ENCODE data around the gene KIF9. TPM values are rescaled to one million over a fixed set of nuclear protein-coding genes. Genes with fewer than 3 reads are reported as not detected.
"Not testable (repeated sequence)": the region's sequence is repeated elsewhere in the genome, so short reads cannot be mapped to it uniquely, and the experiment has no call there.

The KIF9 gene
- total RNA-seq, 4 donors from 2014 or later: 1.1 to 9.2 (median 7.5) TPM

DNA sequence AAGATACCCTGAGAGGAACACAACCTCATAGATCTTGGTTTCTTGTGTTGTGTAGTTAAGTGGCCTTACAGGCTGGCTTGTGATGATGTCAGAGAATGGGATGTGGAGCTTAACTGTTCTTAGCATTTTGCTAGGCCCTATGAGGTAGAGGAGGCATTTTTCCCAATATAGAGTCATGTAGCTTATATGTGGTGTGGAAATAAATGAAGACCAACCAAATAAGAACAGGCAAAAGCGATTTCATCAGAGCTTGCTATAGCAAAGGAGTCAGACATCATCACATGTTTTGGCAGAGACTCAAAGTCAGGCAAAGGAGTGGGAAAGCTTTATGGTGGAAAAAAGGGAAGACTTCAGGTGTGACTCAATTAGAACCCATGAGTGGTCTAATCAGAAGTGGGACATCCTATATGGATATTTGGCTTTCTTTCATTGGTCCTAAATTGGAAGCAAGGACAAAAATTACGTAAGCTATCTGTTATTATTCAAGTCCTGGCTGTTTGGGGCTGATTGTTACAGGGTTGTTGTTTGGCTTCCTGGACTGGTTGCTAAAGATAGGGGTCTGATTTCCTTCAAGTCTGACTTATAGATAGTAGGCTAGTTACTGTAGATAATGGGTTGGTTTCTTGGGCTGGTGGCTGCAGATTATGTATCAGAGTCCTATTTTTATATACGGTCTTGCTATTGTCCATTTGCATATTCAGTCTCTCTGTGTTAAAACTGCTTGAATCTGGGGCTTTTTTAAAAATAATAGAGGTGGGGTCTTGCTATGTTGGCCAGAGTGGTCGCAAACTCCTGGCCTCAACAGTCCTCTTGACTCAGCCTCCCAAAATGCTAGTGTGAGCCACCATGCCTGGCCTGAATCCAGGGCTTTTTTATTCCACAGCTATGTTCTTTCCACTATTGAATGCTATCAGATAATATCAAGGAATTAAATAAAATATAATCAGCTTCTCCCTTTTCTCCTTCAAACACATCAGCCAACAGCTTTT is 88.4 kb downstream of the KIF9 start:
- DNase-seq: no peak
- H3K4me1 ChIP-seq: no peaks in the 10 kb centered on the region
- intact Hi-C loops (cut with DNase I): no loop called here
- no peaks in the 10 kb centered on the region for H3K27me3 ChIP-seq
- TF ChIP-seq, protein P1, sequence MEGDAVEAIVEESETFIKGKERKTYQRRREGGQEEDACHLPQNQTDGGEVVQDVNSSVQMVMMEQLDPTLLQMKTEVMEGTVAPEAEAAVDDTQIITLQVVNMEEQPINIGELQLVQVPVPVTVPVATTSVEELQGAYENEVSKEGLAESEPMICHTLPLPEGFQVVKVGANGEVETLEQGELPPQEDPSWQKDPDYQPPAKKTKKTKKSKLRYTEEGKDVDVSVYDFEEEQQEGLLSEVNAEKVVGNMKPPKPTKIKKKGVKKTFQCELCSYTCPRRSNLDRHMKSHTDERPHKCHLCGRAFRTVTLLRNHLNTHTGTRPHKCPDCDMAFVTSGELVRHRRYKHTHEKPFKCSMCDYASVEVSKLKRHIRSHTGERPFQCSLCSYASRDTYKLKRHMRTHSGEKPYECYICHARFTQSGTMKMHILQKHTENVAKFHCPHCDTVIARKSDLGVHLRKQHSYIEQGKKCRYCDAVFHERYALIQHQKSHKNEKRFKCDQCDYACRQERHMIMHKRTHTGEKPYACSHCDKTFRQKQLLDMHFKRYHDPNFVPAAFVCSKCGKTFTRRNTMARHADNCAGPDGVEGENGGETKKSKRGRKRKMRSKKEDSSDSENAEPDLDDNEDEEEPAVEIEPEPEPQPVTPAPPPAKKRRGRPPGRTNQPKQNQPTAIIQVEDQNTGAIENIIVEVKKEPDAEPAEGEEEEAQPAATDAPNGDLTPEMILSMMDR (IDR thresholded peaks at IDR 0.05): no peak
- no peak for TF ChIP-seq POLR2A (IDR thresholded peaks at IDR 0.05)
- whole genome bisulfite sequencing, 2 donors: 79 to 97% methylated on average over 4 of the region's 4 CpGs
- H3K36me3 ChIP-seq: no peaks in the 10 kb centered on the region
- H3K4me3 ChIP-seq: no peak overlapping the region
- no peak overlapping the region for H3K27ac ChIP-seq
- H3K9me3 ChIP-seq: no peaks in the 10 kb centered on the region

- Histone ChIP-seq H3K36me3 (no peaks in the 10 kb centered on the region), H3K27me3 (no peaks in the 10 kb centered on the region), H3K4me1 (no peaks in the 10 kb centered on the region), H3K9me3 (no peaks in the 10 kb centered on the region), H3K4me3 (no peak overlapping the region), H3K27ac (no peak overlapping the region)
- 89 to 100% methylated on average over 2 of the region's 2 CpGs for WGBS, 2 donors
- intact Hi-C loops (cut with DNase I): no loop called here
- TF ChIP-seq POLR2A (IDR thresholded peaks at IDR 0.05): no peak
- TF ChIP-seq, protein P1 (IDR thresholded peaks at IDR 0.05): no peak
- DNase-seq: no peak
These were observed 96.3 kb downstream of the KIF9 start for GRCh38 chr3:47186285-47186684.

DNA sequence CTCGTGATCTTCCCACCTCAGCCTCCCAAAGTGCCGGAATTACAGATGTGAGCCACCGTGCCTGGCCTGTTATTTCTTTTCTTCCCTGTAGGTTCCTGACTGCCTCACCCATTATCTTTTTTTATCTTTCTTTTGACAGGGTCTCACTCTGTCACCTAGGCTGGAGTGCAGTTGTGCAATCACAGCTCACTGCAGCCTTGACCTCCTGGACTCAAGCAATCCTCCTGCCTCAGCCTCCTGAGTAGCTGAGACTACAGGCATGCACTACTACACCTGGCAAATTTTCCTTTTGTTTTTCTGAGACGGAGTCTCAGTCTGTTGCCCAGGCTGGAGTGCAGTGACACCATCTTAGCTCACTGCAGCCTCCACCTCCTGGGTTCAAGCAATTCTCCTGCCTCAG is 100.9 kb downstream of the KIF9 start:
- intact Hi-C loops (cut with DNase I); H3K4me1 ChIP-seq; DNase-seq; H3K4me3 ChIP-seq; H3K27me3 ChIP-seq; H3K27ac ChIP-seq; H3K9me3 ChIP-seq: not testable (repeated sequence)
- 83 to 93% methylated on average over 4 of the region's 4 CpGs for WGBS, 2 donors
- peaks cover 0 to 13% (median 0%) of the 10 kb centered on the region in 3 donors for H3K36me3 ChIP-seq

GRCh38 chr3:47180011-47180410 is 102.6 kb downstream of the KIF9 start:
- peaks cover 0 to 18% (median 0%) of the 10 kb centered on the region in 3 donors for H3K36me3 ChIP-seq
- intact Hi-C loops (cut with DNase I); H3K9me3 ChIP-seq; H3K4me3 ChIP-seq; H3K4me1 ChIP-seq; H3K27me3 ChIP-seq; H3K27ac ChIP-seq; DNase-seq: not testable (repeated sequence)
- 85 to 88% methylated on average over 11 to 12 of the region's 12 CpGs for WGBS, 2 donors

Small RNAs within 50 kb of the gene (small RNA-seq; reads per million reads assigned to genes)
- gene SNORD13P3: 0 to 0.80 (median 0) reads per million in 4 donors

Other genes starting within 250 kb of the KIF9 start
- gene SETD2, start 118.7 kb downstream of the KIF9 start, total RNA-seq: 10 to 100 TPM; 24.3 to 59.5 (median 30.1) TPM
- 10 to 100 TPM; 12.4 to 19.5 (median 17.0) TPM for gene KLHL18, start 145 bp upstream of the KIF9 start, total RNA-seq
- gene PTPN23, start 98.2 kb upstream of the KIF9 start, total RNA-seq: 100 to 1,000 TPM in 1 of 4 donors, 10 to 100 TPM in 3; 10.5 to 134 (median 24.4) TPM
- gene SCAP, start 193.1 kb upstream of the KIF9 start, total RNA-seq: 100 to 1,000 TPM in 1 of 4 donors, 10 to 100 TPM in 3; 68.7 to 108 (median 79.5) TPM
- gene ELP6, start 230.9 kb upstream of the KIF9 start, total RNA-seq: 10 to 100 TPM in 3 of 4 donors, 1 to 10 TPM in 1; 9.1 to 22.3 (median 21.3) TPM

Data from esophagus squamous epithelium (tissue), 5 donors.